HFFc6 (cell line): ENCODE data around the gene MYBPC1. TPM values are rescaled to one million over a fixed set of nuclear protein-coding genes. Genes with fewer than 3 reads are reported as not detected.

Source experiments
- DNase-seq: peaks from one replicate; pipeline ENCODE4 v3.0.0-alpha.2; 2018
- H3K27ac Mint-ChIP-seq: 2 replicates; pipeline ENCODE4 v1.8.0; 2020; ENCODE audit warnings: mild to moderate bottlenecking, mixed read lengths
- H3K27me3 Mint-ChIP-seq: 2 replicates; pipeline ENCODE4 v1.8.0; 2021; ENCODE audit warnings: mild to moderate bottlenecking, moderate library complexity, mixed read lengths; ENCODE audit not compliant: insufficient read depth
- H3K36me3 Mint-ChIP-seq: 2 replicates; pipeline ENCODE4 v1.8.0; 2021; ENCODE audit warnings: low read depth, mixed read lengths
- H3K4me1 Mint-ChIP-seq: 2 replicates; pipeline ENCODE4 v1.8.0; 2020; ENCODE audit warnings: low read depth, mixed read lengths
- H3K4me3 Mint-ChIP-seq: 2 replicates; pipeline ENCODE4 v1.8.0; 2020; ENCODE audit warnings: mild to moderate bottlenecking, moderate library complexity, mixed read lengths
- H3K9me3 Mint-ChIP-seq: 2 replicates; pipeline ENCODE4 v1.8.0; 2020; ENCODE audit warnings: mild to moderate bottlenecking, mixed read lengths
- CTCF ChIP-seq: fragments of 200-600 bp; sonication (generic); IDR thresholded peaks from 2 replicates; pipeline ENCODE4 v1.5.0; 2021; ENCODE audit warnings: antibody characterized with exemption, mild to moderate bottlenecking
- total RNA-seq, 6 experiments: library from RNA; stranded (reverse); fragmentation: NEBNext Ultra II Directional; extraction: Animal tissue kit (Norgen Biotek cat#: 25700); gene quantifications; 2 replicates in 1 of 6; 3 replicates in 5 of 6; pipeline ENCODE4 v1.2.3, GENCODE V29; 2021

Gene MYBPC1
- total RNA-seq, 6 experiments from 2014 or later = not detected

- no peak overlapping the region for H3K4me3 Mint-ChIP-seq
These were observed 53.4 kb downstream of the MYBPC1 start for GRCh38 chr12:101648195-101648594.

GRCh38 chr12:101650346-101651117, 55.8 kb downstream of the MYBPC1 start:
- Mint-ChIP-seq H3K4me3 (no peak overlapping the region), H3K4me1 (peaks cover 6% of the 10 kb centered on the region; the same call in 1 of the 2 replicates), H3K9me3 (no peaks in the 10 kb centered on the region), H3K27ac (no peak overlapping the region), H3K36me3 (no peaks in the 10 kb centered on the region), H3K27me3 (no peaks in the 10 kb centered on the region; the same call in 1 of the 2 replicates)
- no peak for TF ChIP-seq CTCF
- no peak for DNase-seq

More at GRCh38 chr12:101648195-101648594, 53.4 kb downstream of the MYBPC1 start:
- H3K4me1 Mint-ChIP-seq = peaks cover 6% of the 10 kb centered on the region; the same call in 1 of the 2 replicates
- H3K27me3 Mint-ChIP-seq = peaks cover 3% of the 10 kb centered on the region; the same call in 1 of the 2 replicates
- H3K36me3 Mint-ChIP-seq = no peaks in the 10 kb centered on the region
- no peak for DNase-seq
- H3K27ac Mint-ChIP-seq = no peak overlapping the region
- no peaks in the 10 kb centered on the region for H3K9me3 Mint-ChIP-seq
- no peak for TF ChIP-seq CTCF

GRCh38 chr12:101653030-101653429, 58.3 kb downstream of the MYBPC1 start:
- no peaks in the 10 kb centered on the region for H3K36me3 Mint-ChIP-seq
- TF ChIP-seq CTCF = no peak
- H3K4me1 Mint-ChIP-seq = no peaks in the 10 kb centered on the region
- DNase-seq = no peak
- H3K27ac Mint-ChIP-seq = no peak overlapping the region
- H3K4me3 Mint-ChIP-seq = no peak overlapping the region
- no peaks in the 10 kb centered on the region; the same call in none of the 2 replicates for H3K27me3 Mint-ChIP-seq
- no peaks in the 10 kb centered on the region for H3K9me3 Mint-ChIP-seq

GRCh38 chr12:101653503-101653902, 58.7 kb downstream of the MYBPC1 start:
- no peak for DNase-seq
- H3K27ac Mint-ChIP-seq = no peak overlapping the region
- H3K4me1 Mint-ChIP-seq = no peaks in the 10 kb centered on the region
- H3K9me3 Mint-ChIP-seq = no peaks in the 10 kb centered on the region
- no peaks in the 10 kb centered on the region for H3K36me3 Mint-ChIP-seq
- H3K4me3 Mint-ChIP-seq = no peak overlapping the region
- no peaks in the 10 kb centered on the region; the same call in none of the 2 replicates for H3K27me3 Mint-ChIP-seq
- TF ChIP-seq CTCF = no peak

GRCh38 chr12:101654442-101654841, 59.7 kb downstream of the MYBPC1 start:
- Mint-ChIP-seq H3K27ac (no peak overlapping the region), H3K4me3 (no peak overlapping the region), H3K27me3 (no peaks in the 10 kb centered on the region; the same call in none of the 2 replicates), H3K36me3 (no peaks in the 10 kb centered on the region), H3K9me3 (no peaks in the 10 kb centered on the region), H3K4me1 (no peaks in the 10 kb centered on the region)
- DNase-seq = no peak
- no peak for TF ChIP-seq CTCF
